ENCODE measurements around the gene NOMO2. TPM values are rescaled to one million over a fixed set of nuclear protein-coding genes. Genes with fewer than 3 reads are reported as not detected.
"Not testable (repeated sequence)": the region's sequence is repeated elsewhere in the genome, so short reads cannot be mapped to it uniquely, and the experiment has no call there.

The NOMO2 gene
- total RNA-seq, 4 donors from 2014 or later = 63.2 to 108 (median 77.4) TPM

GRCh38 chr16:18573887-18574286 is 12.0 kb upstream of the NOMO2 start:
- H3K27ac ChIP-seq; H3K4me1 ChIP-seq; intact Hi-C loops (cut with DNase I); H3K27me3 ChIP-seq; H3K9me3 ChIP-seq; DNase-seq; H3K4me3 ChIP-seq (replicated peaks in 1 of 3); H3K36me3 ChIP-seq: not testable (repeated sequence)
- 90 to 96% methylated on average over 3 to 4 of the region's 7 CpGs for WGBS, 2 donors

GRCh38 chr16:18572973-18573372 is 11.1 kb upstream of the NOMO2 start:
- DNase-seq; H3K27me3 ChIP-seq; H3K4me1 ChIP-seq; intact Hi-C loops (cut with DNase I); H3K9me3 ChIP-seq; H3K27ac ChIP-seq; H3K36me3 ChIP-seq; H3K4me3 ChIP-seq (replicated peaks in 1 of 3): not testable (repeated sequence)
- WGBS, 2 donors = 89 to 93% methylated on average over 3 to 5 of the region's 8 CpGs

GRCh38 chr16:18571307-18571850 is 9.5 kb upstream of the NOMO2 start:
- H3K36me3 ChIP-seq = not testable (repeated sequence)

GRCh38 chr16:18570529-18571306 is 8.8 kb upstream of the NOMO2 start:
- H3K27me3 ChIP-seq; H3K9me3 ChIP-seq; H3K4me3 ChIP-seq (replicated peaks in 1 of 3); H3K36me3 ChIP-seq; intact Hi-C loops (cut with DNase I); H3K4me1 ChIP-seq; H3K27ac ChIP-seq: not testable (repeated sequence)
- DNase-seq = peak in 1 of 2 donors; percentile 11
- 12 to 28% methylated on average over 9 to 16 of the region's 46 CpGs for WGBS, 2 donors

More at GRCh38 chr16:18571307-18571850, 9.5 kb upstream of the NOMO2 start:
- intact Hi-C loops (cut with DNase I); H3K27ac ChIP-seq; H3K4me1 ChIP-seq; H3K27me3 ChIP-seq; DNase-seq; H3K9me3 ChIP-seq; H3K4me3 ChIP-seq (replicated peaks in 1 of 3): not testable (repeated sequence)
- WGBS, 2 donors = 85 to 100% methylated on average over 1 of the region's 13 CpGs

- DNase-seq; H3K4me1 ChIP-seq; intact Hi-C loops (cut with DNase I); H3K36me3 ChIP-seq; H3K27ac ChIP-seq; H3K27me3 ChIP-seq; H3K9me3 ChIP-seq; H3K4me3 ChIP-seq (replicated peaks in 1 of 3): not testable (repeated sequence)
- WGBS, 2 donors = 32 to 45% methylated on average over 13 of the region's 16 CpGs
These were observed 1.3 kb downstream of the NOMO2 start for GRCh38 chr16:18560416-18561220.

GRCh38 chr16:18553671-18554070 is 8.2 kb downstream of the NOMO2 start:
- H3K27ac ChIP-seq; H3K4me1 ChIP-seq; intact Hi-C loops (cut with DNase I); H3K27me3 ChIP-seq; H3K36me3 ChIP-seq; H3K4me3 ChIP-seq (replicated peaks in 1 of 3); H3K9me3 ChIP-seq; DNase-seq: not testable (repeated sequence)
- WGBS, 2 donors = 89% methylated on average over 1 of the region's 5 CpGs; no CpG with 5 or more reads in 1 of the 2 donors

GRCh38 chr16:18547382-18547781 is 14.5 kb downstream of the NOMO2 start:
- intact Hi-C loops (cut with DNase I); H3K9me3 ChIP-seq; H3K4me3 ChIP-seq (replicated peaks in 1 of 3); H3K36me3 ChIP-seq; DNase-seq; H3K4me1 ChIP-seq; H3K27me3 ChIP-seq; H3K27ac ChIP-seq: not testable (repeated sequence)
- 86 to 100% methylated on average over 3 to 4 of the region's 6 CpGs for WGBS, 2 donors

GRCh38 chr16:18546853-18547252 is 15.0 kb downstream of the NOMO2 start:
- intact Hi-C loops (cut with DNase I); H3K36me3 ChIP-seq; H3K9me3 ChIP-seq; H3K4me1 ChIP-seq; H3K27me3 ChIP-seq; DNase-seq; H3K4me3 ChIP-seq (replicated peaks in 1 of 3); H3K27ac ChIP-seq: not testable (repeated sequence)
- WGBS, 2 donors = no CpG with 5 or more reads among the region's 5 CpGs

GRCh38 chr16:18544232-18545081 is 17.4 kb downstream of the NOMO2 start:
- 45 to 76% methylated on average over 4 to 5 of the region's 6 CpGs for WGBS, 2 donors
- H3K36me3 ChIP-seq; DNase-seq; H3K27me3 ChIP-seq; H3K4me1 ChIP-seq; H3K9me3 ChIP-seq; intact Hi-C loops (cut with DNase I); H3K27ac ChIP-seq; H3K4me3 ChIP-seq (replicated peaks in 1 of 3): not testable (repeated sequence)

- WGBS, 2 donors = no CpG with 5 or more reads among the region's 5 CpGs
- H3K4me1 ChIP-seq; intact Hi-C loops (cut with DNase I); DNase-seq; H3K4me3 ChIP-seq (replicated peaks in 1 of 3); H3K36me3 ChIP-seq; H3K27me3 ChIP-seq; H3K9me3 ChIP-seq; H3K27ac ChIP-seq: not testable (repeated sequence)
These were observed 20.0 kb downstream of the NOMO2 start for GRCh38 chr16:18541912-18542311.
